GM12873 (cell line): ENCODE results near the gene GPR158.

ENCODE experiments used
- CTCF ChIP-seq: IDR thresholded peaks from 2 replicates; pipeline ENCODE4 v1.5.1; 2012; ENCODE audit warnings: low read depth, mild to moderate bottlenecking, moderate library complexity, low read length, control low read depth; ENCODE audit not compliant: insufficient read depth; ENCODE audit errors: missing control alignments

The GPR158 gene, protein sequence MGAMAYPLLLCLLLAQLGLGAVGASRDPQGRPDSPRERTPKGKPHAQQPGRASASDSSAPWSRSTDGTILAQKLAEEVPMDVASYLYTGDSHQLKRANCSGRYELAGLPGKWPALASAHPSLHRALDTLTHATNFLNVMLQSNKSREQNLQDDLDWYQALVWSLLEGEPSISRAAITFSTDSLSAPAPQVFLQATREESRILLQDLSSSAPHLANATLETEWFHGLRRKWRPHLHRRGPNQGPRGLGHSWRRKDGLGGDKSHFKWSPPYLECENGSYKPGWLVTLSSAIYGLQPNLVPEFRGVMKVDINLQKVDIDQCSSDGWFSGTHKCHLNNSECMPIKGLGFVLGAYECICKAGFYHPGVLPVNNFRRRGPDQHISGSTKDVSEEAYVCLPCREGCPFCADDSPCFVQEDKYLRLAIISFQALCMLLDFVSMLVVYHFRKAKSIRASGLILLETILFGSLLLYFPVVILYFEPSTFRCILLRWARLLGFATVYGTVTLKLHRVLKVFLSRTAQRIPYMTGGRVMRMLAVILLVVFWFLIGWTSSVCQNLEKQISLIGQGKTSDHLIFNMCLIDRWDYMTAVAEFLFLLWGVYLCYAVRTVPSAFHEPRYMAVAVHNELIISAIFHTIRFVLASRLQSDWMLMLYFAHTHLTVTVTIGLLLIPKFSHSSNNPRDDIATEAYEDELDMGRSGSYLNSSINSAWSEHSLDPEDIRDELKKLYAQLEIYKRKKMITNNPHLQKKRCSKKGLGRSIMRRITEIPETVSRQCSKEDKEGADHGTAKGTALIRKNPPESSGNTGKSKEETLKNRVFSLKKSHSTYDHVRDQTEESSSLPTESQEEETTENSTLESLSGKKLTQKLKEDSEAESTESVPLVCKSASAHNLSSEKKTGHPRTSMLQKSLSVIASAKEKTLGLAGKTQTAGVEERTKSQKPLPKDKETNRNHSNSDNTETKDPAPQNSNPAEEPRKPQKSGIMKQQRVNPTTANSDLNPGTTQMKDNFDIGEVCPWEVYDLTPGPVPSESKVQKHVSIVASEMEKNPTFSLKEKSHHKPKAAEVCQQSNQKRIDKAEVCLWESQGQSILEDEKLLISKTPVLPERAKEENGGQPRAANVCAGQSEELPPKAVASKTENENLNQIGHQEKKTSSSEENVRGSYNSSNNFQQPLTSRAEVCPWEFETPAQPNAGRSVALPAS (N-terminal part only)

DNA sequence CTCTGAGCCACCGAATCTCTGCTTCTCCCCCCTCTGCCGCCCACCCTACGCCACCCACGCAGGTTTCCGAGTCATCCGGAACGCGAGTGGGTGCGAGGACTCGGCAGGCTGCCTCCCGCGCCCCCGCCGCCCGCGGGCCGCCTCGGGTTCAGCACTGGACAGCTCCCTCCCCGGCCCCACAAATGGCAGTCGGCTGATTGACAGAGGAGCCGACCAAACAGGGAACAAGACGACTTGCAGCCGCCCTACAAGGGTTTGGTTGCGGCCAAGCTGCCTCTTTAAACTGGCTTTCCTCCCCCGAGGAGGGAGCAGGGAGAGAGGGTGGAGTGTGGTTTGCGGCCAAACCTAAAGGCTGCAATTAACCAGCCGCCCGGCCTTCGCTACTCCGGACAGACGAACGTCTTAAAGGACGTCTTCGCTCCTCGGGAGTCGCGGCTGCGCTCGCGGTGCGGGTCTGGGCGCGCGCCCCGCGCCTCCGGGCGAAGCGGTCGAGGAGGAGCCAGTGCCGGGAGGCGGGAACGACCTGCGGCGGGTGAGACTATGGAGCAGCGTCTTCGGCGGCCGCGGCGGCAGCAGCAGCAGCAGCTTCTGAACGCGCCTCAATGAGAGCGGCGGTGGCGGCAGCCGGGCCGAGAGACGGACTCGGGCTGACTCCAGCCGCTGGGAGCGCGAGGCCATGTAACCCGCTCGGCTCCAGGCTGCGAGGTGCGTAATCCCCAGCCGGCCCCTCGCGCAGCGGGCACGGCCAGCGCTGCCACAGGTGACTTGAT lies at the start of gene GPR158:
Gene GPR158 (plus strand): TSS at position 541 of the 770 bp plus-strand sequence. CDS start 420 bp downstream, outside the sequence.
- no peak for TF ChIP-seq CTCF

DNA sequence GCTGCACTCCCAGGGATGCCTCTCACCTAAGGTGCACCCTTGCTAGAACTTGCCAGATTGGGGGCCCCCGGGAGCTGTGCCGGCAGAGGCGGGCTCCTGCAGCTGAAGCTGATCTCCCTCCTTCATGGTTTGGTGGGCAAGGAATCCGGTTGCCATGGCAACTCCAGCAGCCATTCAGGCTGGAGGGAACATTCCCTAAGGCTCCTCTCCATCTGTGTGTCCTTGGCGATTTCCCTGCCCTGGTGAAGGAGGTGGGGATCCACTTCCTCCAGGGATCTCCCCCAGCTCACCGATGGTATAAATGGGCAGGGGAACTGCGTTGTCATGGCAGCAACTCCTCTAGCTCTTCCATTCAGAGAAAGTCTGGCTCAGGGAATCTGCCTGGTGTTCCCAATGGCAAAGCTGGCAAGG lies 49.6 kb upstream of the GPR158 start:
- no peak for TF ChIP-seq CTCF

DNA sequence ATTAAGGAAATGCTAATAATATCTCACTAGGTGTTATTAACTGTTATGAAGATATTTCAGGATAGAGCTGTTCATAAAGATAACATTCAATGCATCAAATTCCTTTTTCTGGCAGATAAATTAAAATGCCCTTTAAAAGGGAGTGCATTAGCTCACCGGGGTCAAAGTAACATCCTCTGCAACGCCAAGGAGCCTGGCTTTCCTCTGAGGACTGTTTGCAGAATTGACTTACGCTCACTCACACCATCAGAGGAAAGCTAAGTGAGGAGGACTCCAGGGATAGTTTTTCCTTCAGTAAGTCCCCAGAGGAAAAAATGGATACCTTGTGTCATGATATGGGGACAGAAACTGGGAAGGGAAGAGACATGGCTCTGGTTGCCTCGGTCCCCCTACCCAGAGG lies 45.2 kb upstream of the GPR158 start:
- TF ChIP-seq CTCF, result no peak

DNA sequence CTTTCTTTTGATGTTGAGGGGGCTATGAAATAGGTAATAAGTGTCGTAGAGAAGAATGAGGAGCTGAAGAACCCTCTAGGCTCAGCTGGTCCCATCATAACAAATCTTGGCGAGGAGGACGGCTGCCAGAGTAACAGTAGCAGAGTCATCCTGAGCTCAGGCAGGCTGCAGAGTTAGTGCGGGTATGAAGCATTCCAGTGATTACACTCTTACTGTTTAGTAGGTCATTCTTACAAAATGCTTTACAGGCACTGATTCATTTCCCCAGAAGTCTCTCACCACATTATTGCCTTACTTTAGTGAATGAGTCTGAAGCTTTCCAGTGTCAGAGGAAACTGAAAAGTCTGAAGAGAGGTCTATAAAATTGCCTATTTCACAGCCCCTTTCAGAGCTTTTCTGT lies 43.9 kb upstream of the GPR158 start:
- TF ChIP-seq CTCF, result no peak

- TF ChIP-seq CTCF, result no peak
Observed at GRCh38 chr10:25142116-25142864, 32.5 kb upstream of the GPR158 start.

- no peak for TF ChIP-seq CTCF
Observed at GRCh38 chr10:25157650-25158049, 17.2 kb upstream of the GPR158 start.
